HepG2 (cell line): Measurements from ENCODE around the gene FANCF. TPM values are rescaled to one million over a fixed set of nuclear protein-coding genes. Genes with fewer than 3 reads are reported as not detected.

Source experiments
- ATF4 ChIP-seq, 2 experiments: fragments of 450-650 bp in 1 of 2; sonication (generic) in 1 of 2; formaldehyde crosslinking; IDR thresholded peaks; 2 replicates each; pipeline versions ENCODE4 v1.5.0 to v1.8.0; 2020 to 2022; ENCODE audit warnings: mild to moderate bottlenecking in 1 of 2, missing genetic modification reagents in 1 of 2
- ATF6 ChIP-seq: sonication (generic); formaldehyde crosslinking; conservative IDR thresholded peaks from 2 replicates; pipeline ENCODE4 v1.4.0; 2020; ENCODE audit warnings: missing genetic modification reagents
- CENPX ChIP-seq: sonication (generic); formaldehyde crosslinking; IDR thresholded peaks from 2 replicates; pipeline ENCODE4 v1.9.0; 2021; ENCODE audit warnings: mild to moderate bottlenecking, missing genetic modification reagents, moderate library complexity
- CREM ChIP-seq, 2 experiments: sonication (generic) in 1 of 2; formaldehyde crosslinking in 1 of 2; IDR thresholded peaks; 2 replicates each; pipeline versions ENCODE4 v1.4.0 to v1.6.1; 2016 to 2020; ENCODE audit warnings: antibody characterized with exemption in 1 of 2, mild to moderate bottlenecking in 1 of 2, missing genetic modification reagents in 1 of 2
- GABPA ChIP-seq, 2 experiments: IDR thresholded peaks; 2 replicates each; pipeline ENCODE4 v1.6.1; 2011 to 2016; ENCODE audit warnings: low read depth in 2 of 2, low read length in 1 of 2, missing biosample characterization in 1 of 2, missing genetic modification characterization in 1 of 2
- KLF16 ChIP-seq, 2 experiments: sonication (generic) in 1 of 2; formaldehyde crosslinking in 1 of 2; IDR thresholded peaks; 2 replicates each; pipeline versions ENCODE4 v1.6.1 to v1.8.0; 2016 to 2023; ENCODE audit warnings: missing genetic modification reagents in 2 of 2, missing compliant biosample characterization in 1 of 2
- PBX2 ChIP-seq: IDR thresholded peaks from 2 replicates; pipeline ENCODE4 v1.6.1; 2016; ENCODE audit warnings: control low read depth
- POLR2AphosphoS5 ChIP-seq: IDR thresholded peaks from 2 replicates; pipeline ENCODE4 v1.6.1; 2012; ENCODE audit warnings: low read depth, low read length
- RFXAP ChIP-seq: sonication (generic); formaldehyde crosslinking; IDR thresholded peaks from 2 replicates; pipeline ENCODE4 v1.4.0; 2020; ENCODE audit warnings: missing genetic modification reagents, borderline replicate concordance
- SMAD9 ChIP-seq: sonication (generic); formaldehyde crosslinking; IDR thresholded peaks from 2 replicates; pipeline ENCODE4 v1.5.1; 2020; ENCODE audit warnings: mild to moderate bottlenecking, missing genetic modification reagents
- SP4 ChIP-seq: sonication (generic); formaldehyde crosslinking; IDR thresholded peaks from 2 replicates; pipeline ENCODE4 v1.8.1; 2023; ENCODE audit warnings: mild to moderate bottlenecking, missing genetic modification reagents
- SUZ12 ChIP-seq: fragments of 150-350 bp; IDR thresholded peaks from 2 replicates; pipeline ENCODE4 v1.6.1; 2014; ENCODE audit warnings: low read depth, low read length
- THAP11 ChIP-seq: IDR thresholded peaks from 2 replicates; pipeline ENCODE4 v1.6.1; 2016; ENCODE audit warnings: missing biosample characterization, missing genetic modification reagents
- TIGD3 ChIP-seq: sonication (generic); formaldehyde crosslinking; IDR thresholded peaks from 2 replicates; pipeline ENCODE4 v1.5.1; 2020; ENCODE audit warnings: mild to moderate bottlenecking, missing genetic modification reagents, borderline replicate concordance
- YY1 ChIP-seq: IDR thresholded peaks from 2 replicates; pipeline ENCODE4 v1.6.1; 2011; ENCODE audit warnings: low read length, low read depth, moderate library complexity, mild to moderate bottlenecking; ENCODE audit not compliant: insufficient read depth, insufficient replicate concordance
- ZNF562 ChIP-seq: sonication (generic); formaldehyde crosslinking; IDR thresholded peaks from 2 replicates; pipeline ENCODE4 v1.8.0; 2022; ENCODE audit warnings: missing genetic modification reagents, borderline replicate concordance
- ZNF878 ChIP-seq: sonication (generic); formaldehyde crosslinking; IDR thresholded peaks from 2 replicates; pipeline ENCODE4 v1.8.1; 2023; ENCODE audit warnings: mild to moderate bottlenecking, missing genetic modification reagents, moderate library complexity
- polyA plus RNA-seq, 8 experiments: library from polyadenylated mRNA; depleted of rRNA in 3 of 8; stranded (reverse) in 7 of 8; unstranded in 1 of 8; fragments of >200 nt; fragmentation: Illumina TruSeq in 4 of 8; extraction: Trizol in 4 of 8; gene quantifications; 2 replicates each; pipeline versions ENCODE4 v1.2.1 to v1.2.3, GENCODE V29; 2011 to 2016; ENCODE audit warnings: low read depth in 4 of 8, missing spikeins in 1 of 8, mixed read lengths in 1 of 8; ENCODE audit not compliant: insufficient read depth in 1 of 8
- total RNA-seq, 5 experiments: library from RNA; depleted of rRNA; stranded (reverse); fragments of >200 nt; fragmentation: Illumina TruSeq; extraction: Trizol; gene quantifications; 2 replicates each; pipeline ENCODE4 v1.2.3, GENCODE V29; 2016; ENCODE audit warnings: low read depth in 1 of 5
- TF ChIP-seq, protein P1 (sequence below): sonication (generic); formaldehyde crosslinking; IDR thresholded peaks from 2 replicates; pipeline ENCODE4 v1.4.0; 2020; ENCODE audit warnings: missing genetic modification reagents
- TF ChIP-seq, protein P2 (sequence below): sonication (generic); formaldehyde crosslinking; IDR thresholded peaks from 2 replicates; pipeline ENCODE4 v1.5.1; 2020; ENCODE audit warnings: mild to moderate bottlenecking, missing genetic modification reagents, moderate library complexity

Gene FANCF
- total and polyA plus RNA-seq, 2 of the 13 experiments (the other 11 are each of a cell fraction or from before 2014, with no cell fraction given): 2.5 to 9.7 TPM

DNA sequence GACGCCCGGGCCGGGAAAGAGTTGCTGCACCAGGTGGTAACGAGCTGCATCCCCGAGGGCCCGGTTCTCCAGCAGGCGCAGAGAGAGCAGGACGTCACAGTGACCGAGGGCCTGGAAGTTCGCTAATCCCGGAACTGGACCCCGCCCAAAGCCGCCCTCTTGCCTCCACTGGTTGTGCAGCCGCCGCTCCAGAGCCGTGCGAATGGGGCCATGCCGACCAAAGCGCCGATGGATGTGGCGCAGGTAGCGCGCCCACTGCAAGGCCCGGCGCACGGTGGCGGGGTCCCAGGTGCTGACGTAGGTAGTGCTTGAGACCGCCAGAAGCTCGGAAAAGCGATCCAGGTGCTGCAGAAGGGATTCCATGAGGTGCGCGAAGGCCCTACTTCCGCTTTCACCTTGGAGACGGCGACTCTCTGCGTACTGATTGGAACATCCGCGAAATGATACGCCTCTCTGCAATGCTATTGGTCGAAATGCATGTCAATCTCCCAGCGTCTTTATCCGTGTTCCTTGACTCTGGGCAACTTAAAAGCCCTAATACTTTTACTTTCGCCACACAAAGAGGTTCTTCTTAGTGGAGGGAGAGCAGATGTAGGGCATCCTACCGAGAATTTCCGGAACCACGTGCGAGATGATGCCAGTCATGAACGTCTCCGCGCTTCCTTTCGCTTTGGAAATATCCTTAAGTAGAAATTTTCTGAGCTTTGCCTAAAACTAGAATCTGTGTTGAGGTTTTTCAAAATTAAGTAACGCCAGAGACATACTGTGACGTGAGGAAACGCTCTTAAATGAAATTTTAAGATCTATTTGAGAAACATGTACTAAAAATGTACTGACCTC lies at the start of gene FANCF (continued):
- TF ChIP-seq GABPA (IDR thresholded peaks at IDR 0.05; ENCODE audit: low read depth, low read length) (peak; percentile 71), GABPA (CRISPR knock-in tag; IDR thresholded peaks at IDR 0.05; ENCODE audit: low read depth) (peak; percentile 89), PBX2 (peak; percentile 99), ATF6 (CRISPR knock-in tag) (no peak), ZNF562 (CRISPR knock-in tag) (no peak), ZNF878 (0 out of 2 replicates have a peak, but pooled peaks have one; percentile 14), POLR2AphosphoS5 (peak; percentile 84), SP4 (peak; percentile 32; the same call in 1 of the 2 replicates), KLF16 (CRISPR knock-in tag; IDR thresholded peaks at IDR 0.05) (0 out of 4 replicates have a peak, but pooled peaks of 1 of the 2 experiments have one; percentile 33), SUZ12 (no peak), RFXAP (peak; percentile 95), TIGD3 (CRISPR knock-in tag) (no peak), SMAD9 (CRISPR knock-in tag) (peak; percentile 91; the same call in 1 of the 2 replicates), THAP11 (peak; percentile 82), CREM (IDR thresholded peaks at IDR 0.05) (peak; percentile 84), CREM (CRISPR knock-in tag; IDR thresholded peaks at IDR 0.05) (0 out of 2 replicates have a peak, but pooled peaks have one; percentile 7), CENPX (CRISPR knock-in tag) (no peak), ATF4 (CRISPR knock-in tag; IDR thresholded peaks at IDR 0.05) (peak in 1 of 2 experiments; percentile 57; a peak in 1 of 4 replicates), YY1 (peak; percentile 70)
- TF ChIP-seq, protein P1, sequence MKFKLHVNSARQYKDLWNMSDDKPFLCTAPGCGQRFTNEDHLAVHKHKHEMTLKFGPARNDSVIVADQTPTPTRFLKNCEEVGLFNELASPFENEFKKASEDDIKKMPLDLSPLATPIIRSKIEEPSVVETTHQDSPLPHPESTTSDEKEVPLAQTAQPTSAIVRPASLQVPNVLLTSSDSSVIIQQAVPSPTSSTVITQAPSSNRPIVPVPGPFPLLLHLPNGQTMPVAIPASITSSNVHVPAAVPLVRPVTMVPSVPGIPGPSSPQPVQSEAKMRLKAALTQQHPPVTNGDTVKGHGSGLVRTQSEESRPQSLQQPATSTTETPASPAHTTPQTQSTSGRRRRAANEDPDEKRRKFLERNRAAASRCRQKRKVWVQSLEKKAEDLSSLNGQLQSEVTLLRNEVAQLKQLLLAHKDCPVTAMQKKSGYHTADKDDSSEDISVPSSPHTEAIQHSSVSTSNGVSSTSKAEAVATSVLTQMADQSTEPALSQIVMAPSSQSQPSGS (CRISPR knock-in tag): no peak
- TF ChIP-seq, protein P2, sequence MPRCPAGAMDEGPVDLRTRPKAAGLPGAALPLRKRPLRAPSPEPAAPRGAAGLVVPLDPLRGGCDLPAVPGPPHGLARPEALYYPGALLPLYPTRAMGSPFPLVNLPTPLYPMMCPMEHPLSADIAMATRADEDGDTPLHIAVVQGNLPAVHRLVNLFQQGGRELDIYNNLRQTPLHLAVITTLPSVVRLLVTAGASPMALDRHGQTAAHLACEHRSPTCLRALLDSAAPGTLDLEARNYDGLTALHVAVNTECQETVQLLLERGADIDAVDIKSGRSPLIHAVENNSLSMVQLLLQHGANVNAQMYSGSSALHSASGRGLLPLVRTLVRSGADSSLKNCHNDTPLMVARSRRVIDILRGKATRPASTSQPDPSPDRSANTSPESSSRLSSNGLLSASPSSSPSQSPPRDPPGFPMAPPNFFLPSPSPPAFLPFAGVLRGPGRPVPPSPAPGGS (CRISPR knock-in tag): 0 out of 2 replicates have a peak, but pooled peaks have one; percentile 33
